Measurements from ENCODE around the gene PLIN4. TPM values are rescaled to one million over a fixed set of nuclear protein-coding genes. Genes with fewer than 3 reads are reported as not detected.

PLIN4 gene
- total RNA-seq, 2 donors from 2014 or later = 0.33 to 0.66 TPM

GRCh38 chr19:4507150-4507452 lies 11.2 kb downstream of the PLIN4 start:
- Histone ChIP-seq H3K4me1 (ENCODE audit: control insufficient read depth, insufficient read depth, low read length) (no peaks in the 10 kb centered on the region), H3K36me3 (ENCODE audit: control insufficient read depth, insufficient read depth, low read length) (peaks cover 2% of the 10 kb centered on the region), H3K4me3 (ENCODE audit: low read length) (no peak overlapping the region), H3K9ac (ENCODE audit: extremely low read depth, low read length, poor library complexity, severe bottlenecking) (no peak overlapping the region), H3K27ac (ENCODE audit: low read depth, low read length) (no peak overlapping the region), H3K27me3 (ENCODE audit: control insufficient read depth, insufficient read depth, low read length, poor library complexity, severe bottlenecking) (no peaks in the 10 kb centered on the region), H3K9me3 (ENCODE audit: control insufficient read depth, low read length) (no peaks in the 10 kb centered on the region)
- no peaks in the 10 kb centered on the region for H3K4me1 Mint-ChIP-seq
- H3K4me3 Mint-ChIP-seq = no peak overlapping the region
- H3K27ac Mint-ChIP-seq = no peak overlapping the region
- DNase-seq = no peak
- H3K36me3 Mint-ChIP-seq (ENCODE audit: low read depth) = peaks cover 30% of the 10 kb centered on the region
- no peaks in the 10 kb centered on the region for H3K9me3 Mint-ChIP-seq
- TF ChIP-seq CTCF (conservative IDR thresholded peaks at IDR 0.05) = no peak
- WGBS, 2 experiments (ENCODE audit: insufficient coverage in 1 of 2, insufficient read length in 1 of 2) = 94 to 96% methylated on average over 12 of the region's 12 CpGs
- peaks cover 16% of the 10 kb centered on the region for H3K27me3 Mint-ChIP-seq (ENCODE audit: insufficient read depth)

GRCh38 chr19:4506449-4507149 lies 11.7 kb downstream of the PLIN4 start:
- no peak overlapping the region for H3K4me3 Mint-ChIP-seq
- TF ChIP-seq CTCF (conservative IDR thresholded peaks at IDR 0.05) = peak; percentile 50
- H3K4me1 Mint-ChIP-seq = no peaks in the 10 kb centered on the region

GRCh38 chr19:4505570-4506448 lies 12.5 kb downstream of the PLIN4 start:
- Histone ChIP-seq H3K27ac (ENCODE audit: low read depth, low read length) (no peak overlapping the region), H3K9me3 (ENCODE audit: control insufficient read depth, low read length) (no peaks in the 10 kb centered on the region), H3K4me1 (ENCODE audit: control insufficient read depth, insufficient read depth, low read length) (no peaks in the 10 kb centered on the region), H3K4me3 (ENCODE audit: low read length) (no peak overlapping the region), H3K9ac (ENCODE audit: extremely low read depth, low read length, poor library complexity, severe bottlenecking) (no peak overlapping the region), H3K36me3 (ENCODE audit: control insufficient read depth, insufficient read depth, low read length) (peaks cover 7% of the 10 kb centered on the region), H3K27me3 (ENCODE audit: control insufficient read depth, insufficient read depth, low read length, poor library complexity, severe bottlenecking) (no peaks in the 10 kb centered on the region)
- Mint-ChIP-seq H3K4me1 (no peaks in the 10 kb centered on the region), H3K4me3 (no peak overlapping the region), H3K27me3 (ENCODE audit: insufficient read depth) (peaks cover 4% of the 10 kb centered on the region), H3K9me3 (no peaks in the 10 kb centered on the region), H3K27ac (no peak overlapping the region), H3K36me3 (ENCODE audit: low read depth) (peaks cover 34% of the 10 kb centered on the region)
- TF ChIP-seq CTCF (conservative IDR thresholded peaks at IDR 0.05) = no peak
- no peak for DNase-seq
- 95% methylated on average over 18 to 34 of the region's 34 CpGs for WGBS, 2 experiments (ENCODE audit: insufficient coverage in 1 of 2, insufficient read length in 1 of 2)

More at GRCh38 chr19:4506449-4507149, 11.7 kb downstream of the PLIN4 start:
- no peak overlapping the region for H3K9ac ChIP-seq (ENCODE audit: extremely low read depth, low read length, poor library complexity, severe bottlenecking)
- no peaks in the 10 kb centered on the region for H3K27me3 ChIP-seq (ENCODE audit: control insufficient read depth, insufficient read depth, low read length, poor library complexity, severe bottlenecking)
- no peaks in the 10 kb centered on the region for H3K4me1 ChIP-seq (ENCODE audit: control insufficient read depth, insufficient read depth, low read length)
- peaks cover 32% of the 10 kb centered on the region for H3K36me3 Mint-ChIP-seq (ENCODE audit: low read depth)
- no peak overlapping the region for H3K27ac Mint-ChIP-seq
- no peak overlapping the region for H3K27ac ChIP-seq (ENCODE audit: low read depth, low read length)
- no peak for DNase-seq
- no peaks in the 10 kb centered on the region for H3K9me3 ChIP-seq (ENCODE audit: control insufficient read depth, low read length)
- H3K27me3 Mint-ChIP-seq (ENCODE audit: insufficient read depth) = peaks cover 11% of the 10 kb centered on the region
- H3K9me3 Mint-ChIP-seq = no peaks in the 10 kb centered on the region
- H3K36me3 ChIP-seq (ENCODE audit: control insufficient read depth, insufficient read depth, low read length) = peaks cover 2% of the 10 kb centered on the region
- 91 to 100% methylated on average over 15 to 17 of the region's 17 CpGs for WGBS, 2 experiments (ENCODE audit: insufficient coverage in 1 of 2, insufficient read length in 1 of 2)
- no peak overlapping the region for H3K4me3 ChIP-seq (ENCODE audit: low read length)

Data from endodermal cell (in vitro differentiated cells).